Fibroblast of pulmonary artery (primary cell): ENCODE measurements around the gene SIX1.
A peak's percentile ranks its signal among the peaks of the same experiment; 100 is the strongest.

Experiments
- DNase-seq: peaks from one replicate; pipeline ENCODE4 v3.0.0-alpha.2; 2010; ENCODE audit warnings: low read depth
- H3K4me3 ChIP-seq: replicated peaks from 2 replicates; pipeline ENCODE4 v1.5.1; 2011; ENCODE audit warnings: low read depth, mild to moderate bottlenecking, control low read depth, low read length, moderate library complexity
- CTCF ChIP-seq: IDR thresholded peaks from 2 replicates; pipeline ENCODE4 v1.5.1; 2011; ENCODE audit warnings: mild to moderate bottlenecking, control low read depth, low read length, inconsistent platforms; ENCODE audit errors: missing control alignments

The SIX1 gene

GRCh38 chr14:60648934-60649874 lies at the start of gene SIX1:
Gene SIX1 (minus strand): TSS chr14:60649477. CDS start chr14:60649189, 288 bp downstream.
- no peak for TF ChIP-seq CTCF
- peak within 1 kb of the TSS; percentile 55 for H3K4me3 ChIP-seq
- DNase-seq, result peak; percentile 86

- DNase-seq, result no peak
- TF ChIP-seq CTCF, result no peak
- H3K4me3 ChIP-seq, result no peak overlapping the region
These were observed 46.0 kb upstream of the SIX1 start for GRCh38 chr14:60695327-60695726.

- no peak for DNase-seq
- no peak overlapping the region for H3K4me3 ChIP-seq
- TF ChIP-seq CTCF, result no peak
These were observed 42.3 kb upstream of the SIX1 start for GRCh38 chr14:60691383-60692113.

- DNase-seq, result no peak
- no peak for TF ChIP-seq CTCF
- no peak overlapping the region for H3K4me3 ChIP-seq
These were observed 37.6 kb upstream of the SIX1 start for GRCh38 chr14:60686865-60687264.

- DNase-seq, result no peak
- no peak for TF ChIP-seq CTCF
- no peak overlapping the region for H3K4me3 ChIP-seq
These were observed 34.9 kb upstream of the SIX1 start for GRCh38 chr14:60684203-60684602.

GRCh38 chr14:60681271-60681670 lies 32.0 kb upstream of the SIX1 start:
- DNase-seq, result no peak
- no peak overlapping the region for H3K4me3 ChIP-seq
- TF ChIP-seq CTCF, result no peak
